NCI-H774 (cell line): Measurements from ENCODE around the gene AGAP9.
"Not testable (repeated sequence)": the region's sequence is repeated elsewhere in the genome, so short reads cannot be mapped to it uniquely, and the experiment has no call there.

ENCODE experiments used
- DNase-seq: peaks from one replicate; lab custom pipeline; 2025; lab: John Stamatoyannopoulos, UW

AGAP9 gene

GRCh38 chr10:47523475-47523874, at the start of gene AGAP9:
AGAP9 (minus strand) TSS chr10:47523638; CDS start chr10:47523526, 112 bp downstream.
- DNase-seq: not testable (repeated sequence)

DNA sequence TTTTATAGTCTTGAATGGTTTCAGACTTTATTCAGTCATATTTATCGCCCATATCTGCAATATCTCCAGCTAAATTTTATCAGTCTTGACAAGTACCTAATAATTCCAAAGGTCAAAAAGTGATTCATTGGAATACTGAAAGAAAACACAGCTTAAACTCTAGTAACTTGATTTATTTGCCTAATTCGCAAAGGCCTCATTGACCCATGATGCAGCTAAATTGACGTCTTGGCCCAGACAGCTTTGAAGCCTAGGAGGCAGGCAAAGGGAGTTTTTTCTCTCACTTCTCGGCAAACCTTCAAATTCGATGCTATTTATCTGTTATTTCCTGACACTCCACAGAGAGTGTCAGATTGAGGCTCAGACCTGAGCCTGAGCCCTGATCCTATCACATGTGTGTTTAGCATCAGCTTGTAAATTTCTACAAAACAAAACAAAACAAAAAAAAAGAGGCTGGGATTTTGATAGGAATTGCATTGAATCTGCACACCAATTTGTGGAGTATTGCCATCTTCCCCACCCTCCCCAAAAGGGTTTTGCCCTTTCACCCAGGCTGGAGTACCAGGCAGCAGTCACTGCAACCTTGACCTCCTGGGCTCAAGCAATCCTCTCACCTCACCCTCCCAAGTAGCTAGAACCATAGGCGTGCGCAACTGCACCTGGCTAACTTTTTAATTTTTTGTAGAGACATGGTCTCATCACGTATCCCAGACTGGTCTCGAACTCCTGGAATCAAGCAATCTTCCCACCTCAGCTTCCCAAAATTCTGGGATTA, 47.9 kb upstream of the AGAP9 start:
- not testable (repeated sequence) for DNase-seq

DNA sequence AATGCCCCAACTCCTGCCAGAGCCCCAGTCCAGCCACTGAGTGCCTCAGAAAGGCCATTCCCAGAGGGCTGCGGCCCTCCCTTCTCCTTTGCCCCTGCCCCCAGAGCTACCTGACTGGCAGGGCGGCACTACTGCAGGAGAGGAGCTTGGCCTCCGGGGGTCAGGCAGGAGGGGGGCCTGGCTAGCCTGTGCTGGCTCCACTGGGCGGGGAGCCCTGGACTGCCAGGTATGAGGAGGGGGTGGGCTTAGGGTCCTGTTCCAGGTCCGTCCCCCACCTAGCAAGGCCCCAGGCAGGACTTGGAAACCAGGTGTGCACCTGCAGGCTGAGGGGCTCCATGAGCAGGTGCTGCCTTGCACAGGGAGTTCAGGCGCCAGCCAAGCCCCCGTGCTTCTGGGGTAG, 43.3 kb upstream of the AGAP9 start:
- DNase-seq: not testable (repeated sequence)

DNA sequence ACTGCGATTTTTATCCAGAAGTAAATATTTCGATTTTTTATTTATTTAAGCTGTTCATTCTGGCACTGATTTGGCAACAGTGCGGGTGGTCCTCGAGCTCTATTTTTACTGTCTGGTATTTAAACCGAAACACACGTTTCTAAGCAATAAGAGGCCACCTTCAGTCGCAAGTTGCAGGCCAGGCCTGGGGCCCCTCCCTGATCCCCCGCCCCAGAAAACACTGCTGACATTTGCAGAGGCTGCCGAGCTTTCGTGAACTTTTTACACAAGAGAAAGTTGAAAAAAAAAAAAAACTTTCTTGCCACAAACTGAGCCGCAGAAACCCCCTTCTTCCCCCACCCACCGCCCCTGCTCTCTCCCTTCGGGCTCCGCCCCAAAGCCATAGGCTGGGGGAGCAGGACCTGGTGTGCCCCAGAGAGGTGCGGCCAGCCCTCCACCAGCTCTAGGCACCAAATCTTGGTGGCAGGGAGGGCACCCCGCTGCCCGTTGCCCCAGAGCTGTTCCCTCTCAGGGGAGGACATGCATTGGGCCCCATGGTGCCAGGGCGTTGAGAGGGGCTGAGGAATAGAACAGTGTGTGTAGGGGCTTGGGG, 42.8 kb upstream of the AGAP9 start:
- DNase-seq: not testable (repeated sequence)

DNA sequence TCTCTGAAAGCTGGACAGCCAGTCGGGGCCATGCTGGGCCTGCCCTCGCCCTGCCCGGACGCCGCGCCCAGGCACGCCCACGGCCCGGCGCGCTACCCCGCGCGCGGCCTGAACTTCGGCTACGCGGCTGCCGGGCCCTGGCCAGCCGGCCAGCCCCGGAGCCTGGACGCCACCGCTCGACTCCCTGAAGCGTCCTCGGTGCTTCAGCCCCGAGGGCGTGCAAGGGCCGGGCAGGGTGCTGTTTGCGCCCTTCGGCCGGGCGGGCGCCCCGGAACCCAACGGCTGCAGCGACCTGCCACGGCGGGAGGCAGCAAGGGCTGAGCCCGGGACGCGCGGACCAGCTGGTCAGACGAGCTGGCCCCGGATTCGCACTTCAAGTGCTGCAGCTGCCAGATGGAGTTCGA, 42.1 kb upstream of the AGAP9 start:
- DNase-seq: not testable (repeated sequence)

GRCh38 chr10:47564953-47565352, 41.5 kb upstream of the AGAP9 start:
- not testable (repeated sequence) for DNase-seq

DNA sequence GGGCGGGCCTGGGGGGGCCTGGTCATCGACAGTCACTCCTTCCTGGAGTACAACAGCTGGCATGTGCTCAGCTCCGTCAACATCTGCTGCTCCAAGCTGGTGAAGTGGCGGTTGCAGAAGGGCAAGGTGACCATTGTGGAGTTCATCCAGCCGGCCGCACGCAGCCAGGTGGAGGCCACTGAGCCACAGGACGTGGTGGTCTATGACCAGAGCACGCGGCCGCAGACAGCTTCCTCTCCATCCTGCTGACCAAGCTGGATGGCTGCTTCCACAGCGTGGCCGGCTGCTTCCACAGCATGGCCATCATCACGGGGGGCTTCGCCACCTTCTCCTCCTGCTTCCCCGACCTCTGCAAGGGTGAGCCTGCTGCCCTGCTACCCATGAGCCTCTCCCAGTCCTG, 40.9 kb upstream of the AGAP9 start:
- DNase-seq: not testable (repeated sequence)

DNA sequence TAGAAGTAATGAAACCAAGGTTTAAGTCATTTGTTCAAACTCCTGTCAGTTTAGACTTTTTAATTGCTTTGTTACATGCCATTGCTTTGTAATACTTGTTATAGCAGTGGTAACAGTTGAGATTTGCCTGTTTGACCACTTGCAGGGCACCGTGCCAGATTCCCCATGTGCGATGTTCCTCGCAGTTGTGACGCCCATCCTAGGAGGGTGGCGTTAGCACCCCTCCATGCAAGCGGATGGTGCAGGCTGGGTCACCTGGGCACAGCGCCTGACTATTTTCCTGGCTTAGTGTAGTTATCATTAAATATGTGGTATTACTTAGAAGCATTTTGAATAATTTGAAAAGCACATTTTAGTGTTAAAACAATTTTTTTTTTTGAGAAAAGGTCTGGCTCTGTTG, 37.0 kb upstream of the AGAP9 start:
- DNase-seq: not testable (repeated sequence)

GRCh38 chr10:47559718-47560308, 36.4 kb upstream of the AGAP9 start:
- not testable (repeated sequence) for DNase-seq

DNA sequence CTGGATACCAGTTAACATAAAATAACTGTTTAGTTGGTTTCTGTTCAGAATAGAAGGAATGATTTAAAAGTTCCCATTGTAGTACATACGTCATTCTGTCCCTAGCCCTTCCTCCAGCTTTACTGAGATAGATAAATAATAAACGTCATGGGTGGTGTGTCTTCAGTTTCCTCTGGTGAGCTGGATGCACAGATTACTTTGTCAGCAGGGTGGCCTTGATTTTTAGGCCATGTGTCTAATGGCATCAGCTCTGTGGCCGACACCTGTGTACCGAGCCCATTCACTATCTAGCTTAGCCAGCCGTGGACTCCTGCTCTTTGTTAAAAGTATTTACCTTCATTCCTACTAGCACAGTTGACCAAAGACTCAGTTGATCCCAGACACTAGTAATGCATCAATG, 34.7 kb upstream of the AGAP9 start:
- DNase-seq: not testable (repeated sequence)

DNA sequence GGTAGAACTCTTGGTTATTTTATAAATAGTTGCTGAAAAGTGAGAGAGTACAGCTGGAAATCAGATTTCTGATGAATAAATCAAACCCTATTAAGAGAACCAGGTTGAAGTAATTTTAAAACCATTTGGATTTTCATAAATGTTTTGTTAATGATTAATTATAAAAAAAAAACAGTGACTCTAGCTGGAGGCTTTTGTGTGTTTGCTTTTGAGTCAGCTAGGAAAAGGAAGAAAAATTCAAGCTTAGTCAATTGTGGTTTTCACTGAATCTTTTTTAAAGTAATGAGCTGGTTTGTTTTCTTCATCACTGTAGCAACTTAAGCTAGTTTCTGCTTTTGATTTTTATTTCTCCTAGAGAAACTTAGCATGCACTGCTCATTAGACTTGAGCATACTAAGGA, 34.2 kb upstream of the AGAP9 start:
- not testable (repeated sequence) for DNase-seq

DNA sequence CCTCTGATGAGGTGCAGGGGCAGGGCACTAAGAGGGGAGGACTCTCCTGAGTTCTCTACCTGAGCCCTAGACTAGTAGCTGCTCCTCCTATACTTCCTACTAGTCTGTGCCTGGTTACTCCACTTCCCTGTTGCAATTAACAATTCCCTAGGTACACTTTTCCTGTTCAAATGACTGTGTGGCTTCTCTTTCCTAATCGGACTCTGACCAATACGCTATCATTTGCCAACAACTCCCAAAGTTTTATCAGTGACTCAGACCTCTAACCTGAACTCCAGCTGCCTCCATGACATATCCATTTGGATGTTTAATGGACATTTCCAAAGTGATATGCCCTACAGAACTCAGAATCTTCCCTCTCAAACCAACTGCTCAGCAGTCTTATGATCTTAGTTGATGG, 31.9 kb upstream of the AGAP9 start:
- DNase-seq: not testable (repeated sequence)

DNA sequence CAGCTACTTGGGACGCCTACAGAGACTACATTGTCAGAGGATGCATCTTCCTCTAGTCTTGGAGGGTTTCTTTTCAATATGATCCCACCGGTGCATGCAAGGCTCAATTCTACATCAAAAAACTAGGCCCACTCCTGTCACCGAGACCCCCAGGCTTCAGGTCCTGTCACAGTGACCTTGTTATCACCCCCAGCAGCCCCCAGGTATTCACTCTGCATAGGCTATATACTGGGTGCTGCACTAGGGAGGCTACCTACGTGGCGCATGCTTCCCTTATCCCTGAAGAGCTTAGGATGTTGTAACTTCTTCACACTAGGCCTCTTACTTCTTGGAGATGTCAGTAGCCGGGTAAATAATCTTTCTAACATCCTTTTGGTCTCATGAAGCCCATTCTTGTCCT, 31.1 kb upstream of the AGAP9 start:
- not testable (repeated sequence) for DNase-seq

DNA sequence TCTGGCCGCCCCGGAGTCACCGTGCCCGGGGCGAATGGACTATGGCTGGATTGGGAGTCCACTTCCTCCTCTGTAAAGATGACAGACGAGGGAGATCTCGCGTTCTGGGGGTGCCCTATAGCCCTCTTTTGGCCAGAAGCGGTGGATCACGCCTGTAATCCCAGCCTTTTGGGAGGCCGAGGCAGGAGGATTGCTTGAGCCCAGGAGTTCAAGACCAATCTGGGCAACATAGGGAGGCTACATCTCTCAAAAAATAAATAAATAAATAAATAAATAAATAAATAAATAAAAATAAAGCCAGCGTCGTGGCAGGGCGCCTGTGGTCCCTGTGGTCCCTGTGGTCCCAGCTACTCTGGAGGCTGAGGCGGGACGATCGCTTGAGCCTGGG, 30.4 kb upstream of the AGAP9 start:
- DNase-seq: not testable (repeated sequence)

DNA sequence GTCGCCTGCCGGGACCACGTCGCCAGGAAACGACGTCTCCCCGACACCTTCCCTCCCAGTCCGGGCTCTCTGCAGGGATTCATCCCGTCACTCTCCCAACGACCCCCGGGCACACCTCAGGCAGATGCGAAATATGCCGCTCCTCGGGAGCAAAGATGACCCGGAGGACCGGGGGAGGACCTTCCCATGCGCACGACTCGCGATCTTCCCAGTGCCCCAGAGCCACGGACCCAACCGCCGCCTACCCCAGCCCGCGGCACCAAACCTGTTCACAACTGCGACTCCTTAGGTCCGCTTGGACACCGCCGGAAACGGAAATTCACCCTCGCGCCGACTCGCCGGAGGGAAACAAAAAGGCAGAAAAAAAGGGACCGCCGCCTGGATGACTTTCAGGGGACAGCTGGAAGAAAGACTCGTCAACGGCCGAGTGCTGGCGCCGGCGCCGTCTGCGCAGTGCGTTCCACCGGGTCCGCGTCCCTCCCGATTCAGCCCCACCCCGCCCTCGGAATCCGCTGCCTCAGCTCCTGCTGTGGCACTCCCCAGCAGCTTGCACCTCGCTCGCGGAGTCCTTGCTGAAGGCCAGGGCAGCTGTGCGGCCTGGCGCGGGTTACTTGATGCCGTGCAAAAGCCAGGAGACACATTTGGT, 29.9 kb upstream of the AGAP9 start:
- DNase-seq: peak; percentile 86

- DNase-seq: not testable (repeated sequence)
These were observed 29.3 kb upstream of the AGAP9 start for GRCh38 chr10:47552719-47553118.

- not testable (repeated sequence) for DNase-seq
These were observed 23.8 kb upstream of the AGAP9 start for GRCh38 chr10:47547286-47547685.

GRCh38 chr10:47536430-47536829, 13.0 kb upstream of the AGAP9 start:
- DNase-seq: not testable (repeated sequence)

- DNase-seq: not testable (repeated sequence)
These were observed 21.1 kb downstream of the AGAP9 start for GRCh38 chr10:47502313-47502712.

- not testable (repeated sequence) for DNase-seq
These were observed 29.2 kb downstream of the AGAP9 start for GRCh38 chr10:47494226-47494625.

GRCh38 chr10:47491600-47491999, 31.8 kb downstream of the AGAP9 start, which contains the start of gene FAM25G:
FAM25G (minus strand) TSS chr10:47491700; CDS start chr10:47491674, 26 bp downstream.
- not testable (repeated sequence) for DNase-seq

GRCh38 chr10:47489630-47490029, 33.8 kb downstream of the AGAP9 start:
- not testable (repeated sequence) for DNase-seq
